Vagina (tissue), 2 donors: ENCODE results near the gene CLDN16. TPM values are rescaled to one million over a fixed set of nuclear protein-coding genes. Genes with fewer than 3 reads are reported as not detected.

ENCODE experiments used
- DNase-seq, 2 donors: peaks; one replicate each; pipeline ENCODE4 v3.0.0-alpha.2; 2017; ENCODE audit errors: extremely low spot score in 2 of 2
- H3K27ac ChIP-seq: fragments of 200-600 bp; sonication (generic); one replicate; pipeline ENCODE4 v1.5.1; 2019
- H3K27me3 ChIP-seq: fragments of 200-600 bp; sonication (generic); one replicate; pipeline ENCODE4 v1.5.1; 2019
- H3K36me3 ChIP-seq, 2 donors: fragments of 200-600 bp; sonication (generic); one replicate each; pipeline ENCODE4 v1.5.1; 2017 to 2019
- H3K4me1 ChIP-seq: fragments of 200-600 bp; sonication (generic); one replicate; pipeline ENCODE4 v1.5.1; 2019
- H3K4me3 ChIP-seq, 2 donors: fragments of 200-600 bp; sonication (generic); 1 replicate in 1 of 2; 2 replicates in 1 of 2; pipeline ENCODE4 v1.5.1; 2016 to 2019
- H3K9me3 ChIP-seq: fragments of 200-600 bp; sonication (generic); one replicate; pipeline ENCODE4 v1.5.1; 2019
- POLR2A ChIP-seq, 2 donors: fragments of 450-650 bp; IDR thresholded peaks; one replicate each; pipeline ENCODE4 v1.6.1; 2017; ENCODE audit warnings: antibody characterized with exemption in 2 of 2, mild to moderate bottlenecking in 2 of 2, moderate library complexity in 2 of 2
- POLR2AphosphoS5 ChIP-seq, 2 donors: sonication (generic); formaldehyde crosslinking; IDR thresholded peaks; one replicate each; pipeline ENCODE4 v1.9.0; 2017; ENCODE audit warnings: antibody characterized with exemption in 2 of 2, mild to moderate bottlenecking in 2 of 2, low read depth in 1 of 2; ENCODE audit not compliant: insufficient read depth in 1 of 2
- intact Hi-C: fragments of 100-400 bp; cut with DNase I; formaldehyde crosslinking; loops from one replicate; pipeline ENCODE4 v1.15.1; 2023
- total RNA-seq: library from RNA; depleted of rRNA; stranded (reverse); fragments of >200 nt; gene quantifications from one replicate; pipeline ENCODE4 v1.2.3, GENCODE V29; 2016
- TF ChIP-seq, protein P1 (sequence below), 3 experiments: fragments of 450-650 bp in 2 of 3; fragments of 200-600 bp in 1 of 3; sonication (generic) in 1 of 3; IDR thresholded peaks; one replicate each; pipeline ENCODE4 v1.5.1; 2017 to 2019; ENCODE audit warnings: antibody characterized with exemption in 3 of 3, mild to moderate bottlenecking in 2 of 3, moderate library complexity in 2 of 3

CLDN16 gene
- total RNA-seq, 1 donor from 2014 or later: 0.49 TPM

DNA sequence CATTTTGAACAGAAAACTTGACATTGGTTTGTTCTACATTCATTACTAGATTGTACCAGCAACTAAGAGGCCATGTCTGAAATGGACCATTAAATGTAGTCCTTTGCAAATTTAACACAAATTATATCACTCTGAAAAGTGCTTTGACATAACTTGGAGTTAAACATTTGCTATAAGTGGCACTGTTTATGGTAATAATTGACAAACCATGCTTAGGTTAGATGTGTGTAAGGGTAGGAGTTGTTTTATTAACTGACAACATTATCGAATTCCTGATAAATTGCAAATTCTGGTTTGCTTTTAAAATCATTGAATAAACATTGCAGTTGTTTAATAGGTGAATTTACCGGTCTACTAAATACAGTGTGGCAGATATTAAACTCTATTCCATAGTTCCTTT, 67.9 kb downstream of the CLDN16 start:
- Histone ChIP-seq H3K4me1 (no peaks in the 10 kb centered on the region), H3K27ac (no peak overlapping the region), H3K9me3 (no peaks in the 10 kb centered on the region), H3K27me3 (no peaks in the 10 kb centered on the region), H3K4me3 (no peak overlapping the region), H3K36me3 (no peaks in the 10 kb centered on the region)
- DNase-seq: no peak
- no peak for TF ChIP-seq POLR2AphosphoS5 (IDR thresholded peaks at IDR 0.05; ENCODE audit: insufficient read depth in 1 of 2, low read depth in 1 of 2)
- no peak for TF ChIP-seq POLR2A (IDR thresholded peaks at IDR 0.05)
- TF ChIP-seq, protein P1, sequence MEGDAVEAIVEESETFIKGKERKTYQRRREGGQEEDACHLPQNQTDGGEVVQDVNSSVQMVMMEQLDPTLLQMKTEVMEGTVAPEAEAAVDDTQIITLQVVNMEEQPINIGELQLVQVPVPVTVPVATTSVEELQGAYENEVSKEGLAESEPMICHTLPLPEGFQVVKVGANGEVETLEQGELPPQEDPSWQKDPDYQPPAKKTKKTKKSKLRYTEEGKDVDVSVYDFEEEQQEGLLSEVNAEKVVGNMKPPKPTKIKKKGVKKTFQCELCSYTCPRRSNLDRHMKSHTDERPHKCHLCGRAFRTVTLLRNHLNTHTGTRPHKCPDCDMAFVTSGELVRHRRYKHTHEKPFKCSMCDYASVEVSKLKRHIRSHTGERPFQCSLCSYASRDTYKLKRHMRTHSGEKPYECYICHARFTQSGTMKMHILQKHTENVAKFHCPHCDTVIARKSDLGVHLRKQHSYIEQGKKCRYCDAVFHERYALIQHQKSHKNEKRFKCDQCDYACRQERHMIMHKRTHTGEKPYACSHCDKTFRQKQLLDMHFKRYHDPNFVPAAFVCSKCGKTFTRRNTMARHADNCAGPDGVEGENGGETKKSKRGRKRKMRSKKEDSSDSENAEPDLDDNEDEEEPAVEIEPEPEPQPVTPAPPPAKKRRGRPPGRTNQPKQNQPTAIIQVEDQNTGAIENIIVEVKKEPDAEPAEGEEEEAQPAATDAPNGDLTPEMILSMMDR (IDR thresholded peaks at IDR 0.05): no peak
- intact Hi-C loops: no loop called here

DNA sequence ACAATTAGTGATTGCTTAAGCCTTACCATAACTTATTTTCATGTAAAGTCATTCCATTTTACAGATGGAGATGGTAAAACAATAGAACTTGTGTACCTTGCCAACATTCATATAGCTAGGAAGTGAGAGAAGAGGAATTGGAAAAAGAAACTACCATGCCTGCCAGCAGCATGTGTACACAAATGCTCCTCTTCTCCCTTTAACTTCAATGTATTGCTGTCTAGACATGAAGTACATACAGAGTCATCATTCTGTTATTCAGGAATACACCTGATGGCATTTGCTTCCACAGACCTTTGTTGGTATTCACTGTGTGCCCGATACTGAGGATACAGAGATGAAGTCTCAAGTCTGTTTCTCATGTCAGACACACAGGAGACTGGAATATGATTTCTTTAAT, 68.8 kb downstream of the CLDN16 start:
- intact Hi-C loops: no loop called here
- TF ChIP-seq POLR2AphosphoS5 (IDR thresholded peaks at IDR 0.05; ENCODE audit: insufficient read depth in 1 of 2, low read depth in 1 of 2): no peak
- TF ChIP-seq POLR2A (IDR thresholded peaks at IDR 0.05): no peak
- TF ChIP-seq, protein P1 (IDR thresholded peaks at IDR 0.05): no peak
- H3K4me3 ChIP-seq: no peak overlapping the region

DNA sequence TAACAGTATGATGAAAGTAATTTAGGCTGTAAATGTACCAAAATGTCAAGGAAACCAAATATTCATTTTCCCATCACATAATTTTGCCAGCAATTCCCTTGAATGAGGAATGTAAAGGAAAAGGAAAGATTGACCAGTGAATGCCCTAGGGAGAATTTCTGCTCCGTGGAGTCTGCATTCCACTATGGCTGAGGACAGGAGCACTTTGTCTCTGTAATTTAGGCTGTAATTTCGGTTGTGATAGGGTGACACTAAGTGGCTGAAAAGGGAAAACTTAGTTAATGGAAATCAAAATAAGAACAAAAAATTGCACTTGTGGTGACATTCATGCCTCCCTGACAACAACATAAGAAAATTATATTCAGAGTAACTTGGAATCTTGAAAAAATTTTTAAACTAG, 70.1 kb downstream of the CLDN16 start:
- DNase-seq: no peak
- Histone ChIP-seq H3K27me3 (no peaks in the 10 kb centered on the region), H3K9me3 (no peaks in the 10 kb centered on the region), H3K4me1 (no peaks in the 10 kb centered on the region), H3K27ac (no peak overlapping the region), H3K4me3 (no peak overlapping the region), H3K36me3 (no peaks in the 10 kb centered on the region)
- intact Hi-C loops: no loop called here
- TF ChIP-seq POLR2AphosphoS5 (IDR thresholded peaks at IDR 0.05; ENCODE audit: insufficient read depth in 1 of 2, low read depth in 1 of 2) (no peak), POLR2A (IDR thresholded peaks at IDR 0.05) (no peak)
- TF ChIP-seq, protein P1 (IDR thresholded peaks at IDR 0.05): no peak

More for the DNA sequence above, 68.8 kb downstream of the CLDN16 start:
- Histone ChIP-seq H3K27ac (no peak overlapping the region), H3K27me3 (no peaks in the 10 kb centered on the region), H3K4me1 (no peaks in the 10 kb centered on the region), H3K36me3 (no peaks in the 10 kb centered on the region), H3K9me3 (no peaks in the 10 kb centered on the region)
- DNase-seq: no peak

Other genes with a start within 250 kb of the CLDN16 start
- gene CLDN1, start 65.7 kb upstream of the CLDN16 start, total RNA-seq: 48.6 TPM
- not detected for gene TMEM207, start 61.7 kb downstream of the CLDN16 start, total RNA-seq
- gene IL1RAP, start 125.9 kb downstream of the CLDN16 start, total RNA-seq: 26.0 TPM